GM13977 (cell line): ENCODE results near the gene GABRB2.

Experiments used
- DNase-seq: peaks from one replicate; pipeline ENCODE4 v3.0.0; 2012; ENCODE audit warnings: low spot score
- CTCF ChIP-seq: IDR thresholded peaks from 2 replicates; pipeline ENCODE4 v1.5.1; 2012; ENCODE audit warnings: mild to moderate bottlenecking, control low read depth; ENCODE audit not compliant: insufficient read depth; ENCODE audit errors: extremely low read depth, missing control alignments
- in situ Hi-C: fragments of 300-500 bp; cut with MboI; formaldehyde crosslinking; loops from one replicate; pipeline ENCODE4 v1.12.0; 2022; ENCODE audit warnings: low sequenced_read_pairs, low pct_unique_long_range_greater_than_20kb, mixed read lengths, inconsistent platforms; ENCODE audit not compliant: unreplicated experiment

GABRB2 gene

GRCh38 chr5:161277011-161277410 lies 269.5 kb downstream of the GABRB2 start:
- in situ Hi-C loops: no loop called here
- TF ChIP-seq CTCF: no peak
- no peak for DNase-seq

- no peak for DNase-seq
- in situ Hi-C loops: no loop called here
- no peak for TF ChIP-seq CTCF
Observed at GRCh38 chr5:161274951-161275350, 271.6 kb downstream of the GABRB2 start.

GRCh38 chr5:161273410-161273809 lies 273.1 kb downstream of the GABRB2 start:
- in situ Hi-C loops: no loop called here
- no peak for DNase-seq
- TF ChIP-seq CTCF: no peak

- in situ Hi-C loops: no loop called here
- no peak for DNase-seq
- TF ChIP-seq CTCF: no peak
Observed at GRCh38 chr5:161271816-161272215, 274.7 kb downstream of the GABRB2 start.

- DNase-seq: no peak
- TF ChIP-seq CTCF: no peak
- in situ Hi-C loops: no loop called here
Observed at GRCh38 chr5:161269125-161269524, 277.4 kb downstream of the GABRB2 start.

GRCh38 chr5:161266954-161267353 lies 279.6 kb downstream of the GABRB2 start:
- no peak for DNase-seq
- in situ Hi-C loops: no loop called here
- no peak for TF ChIP-seq CTCF

GRCh38 chr5:161265006-161265405 lies 281.5 kb downstream of the GABRB2 start:
- in situ Hi-C loops: no loop called here
- TF ChIP-seq CTCF: no peak
- no peak for DNase-seq
